ENCODE results near the gene FXYD1. TPM values are rescaled to one million over a fixed set of nuclear protein-coding genes. Genes with fewer than 3 reads are reported as not detected.

The FXYD1 gene
- total RNA-seq, 1 experiment from 2014 or later: not detected

GRCh38 chr19:35144259-35144599 is 5.6 kb downstream of the FXYD1 start:
- TF ChIP-seq CTCF (conservative IDR thresholded peaks at IDR 0.05) (no peak), EZH2 (IDR thresholded peaks at IDR 0.05; ENCODE audit: low read depth) (no peak)
- no TSS peak for BruUV-seq (replicated peaks)
- Histone ChIP-seq H3K27ac (no peak overlapping the region), H3K4me1 (replicated peaks; ENCODE audit: insufficient read depth) (peaks cover 20% of the 10 kb centered on the region), H3K4me2 (no peak overlapping the region), H2AFZ (no peak overlapping the region), H3K9me3 (ENCODE audit: insufficient read depth, low read depth) (no peaks in the 10 kb centered on the region), H3K9me2 (ENCODE audit: insufficient read depth) (no peaks in the 10 kb centered on the region), H3K79me2 (ENCODE audit: low read depth) (no peaks in the 10 kb centered on the region), H3K27me3 (ENCODE audit: insufficient read depth, low read depth) (no peaks in the 10 kb centered on the region), H3K4me3 (no peak overlapping the region), H3K36me3 (ENCODE audit: low read depth) (no peaks in the 10 kb centered on the region), H3F3A (ENCODE audit: insufficient read depth, low read depth) (peaks cover 26% of the 10 kb centered on the region; the same call in 1 of the 2 replicates), H4K20me1 (ENCODE audit: insufficient read depth) (no peaks in the 10 kb centered on the region)
- intact Hi-C loops (cut with micrococcal nuclease; ENCODE audit: unreplicated experiment): loop anchor here (2.0 to 10.0 kb wide), 4 partner anchors 105 to 211 kb away; partner anchors contain the start of genes FFAR3, LSR and USF2
- ChIA-PET POLR2A (ENCODE audit: unreplicated experiment) (interaction anchor here (0.6 kb wide), 1 partner anchor 116 kb away, joined by 7 read pairs; no protein-coding TSS in a partner anchor), CTCF (interaction anchor here (0.5 to 0.6 kb wide), 2 partner anchors 33 to 324 kb away, joined by 3 read pairs; no protein-coding TSS in a partner anchor)
- DNase-seq: no peak

GRCh38 chr19:35144600-35145436 is 6.2 kb downstream of the FXYD1 start:
- intact Hi-C loops (cut with micrococcal nuclease; ENCODE audit: unreplicated experiment): loop anchor here (2.0 to 10.0 kb wide), 4 partner anchors 104 to 210 kb away; partner anchors contain the start of genes FFAR3, LSR and USF2

More at GRCh38 chr19:35144600-35145436, 6.2 kb downstream of the FXYD1 start:
- peaks cover 26% of the 10 kb centered on the region; the same call in 1 of the 2 replicates for H3F3A ChIP-seq (ENCODE audit: insufficient read depth, low read depth)
- no peak overlapping the region for H2AFZ ChIP-seq
- no peaks in the 10 kb centered on the region for H3K9me3 ChIP-seq (ENCODE audit: insufficient read depth, low read depth)
- ChIA-PET POLR2A (ENCODE audit: unreplicated experiment) (interaction anchor here (0.6 kb wide), 2 partner anchors 24 to 115 kb away, joined by 7 to 9 read pairs; no protein-coding TSS in a partner anchor), CTCF (interaction anchor here (0.6 kb wide), 2 partner anchors 9 to 324 kb away, joined by 3 read pairs; no protein-coding TSS in a partner anchor)
- H3K4me2 ChIP-seq: 0 out of 2 replicates have a peak overlapping the region, but pooled peaks have one; percentile 15
- no peak for TF ChIP-seq CTCF (conservative IDR thresholded peaks at IDR 0.05)
- H3K4me1 ChIP-seq (replicated peaks; ENCODE audit: insufficient read depth): peaks cover 20% of the 10 kb centered on the region
- no TSS peak for BruUV-seq (replicated peaks)
- H3K27ac ChIP-seq: no peak overlapping the region
- DNase-seq: peak; percentile 89 to 93
- no peaks in the 10 kb centered on the region for H3K79me2 ChIP-seq (ENCODE audit: low read depth)
- H3K27me3 ChIP-seq (ENCODE audit: insufficient read depth, low read depth): no peaks in the 10 kb centered on the region
- H3K9me2 ChIP-seq (ENCODE audit: insufficient read depth): no peaks in the 10 kb centered on the region
- H3K36me3 ChIP-seq (ENCODE audit: low read depth): no peaks in the 10 kb centered on the region
- H3K4me3 ChIP-seq: no peak overlapping the region
- H4K20me1 ChIP-seq (ENCODE audit: insufficient read depth): no peaks in the 10 kb centered on the region

All from PC-9 (cell line).